PC-9 (cell line): Measurements from ENCODE around the gene CPLANE1.

ENCODE experiments used
- CTCF ChIP-seq: fragments of 200-600 bp; sonication (generic); conservative IDR thresholded peaks from 2 replicates; pipeline ENCODE4 v1.6.1; 2017; ENCODE audit warnings: mixed run types, antibody characterized with exemption, mild to moderate bottlenecking, moderate library complexity
- EZH2 ChIP-seq: fragments of 200-600 bp; sonication (generic); IDR thresholded peaks from 2 replicates; pipeline ENCODE4 v1.8.0; 2017; ENCODE audit warnings: antibody characterized with exemption, low read depth

GRCh38 chr5:37165761-37166160, 83.4 kb downstream of the CPLANE1 start:
- TF ChIP-seq CTCF = no peak
- no peak for TF ChIP-seq EZH2
